Measurements from ENCODE around the gene SHF. TPM values are rescaled to one million over a fixed set of nuclear protein-coding genes. Genes with fewer than 3 reads are reported as not detected.

SHF gene
- total and polyA plus RNA-seq, 2 donors = 2.7 to 5.7 TPM

DNA sequence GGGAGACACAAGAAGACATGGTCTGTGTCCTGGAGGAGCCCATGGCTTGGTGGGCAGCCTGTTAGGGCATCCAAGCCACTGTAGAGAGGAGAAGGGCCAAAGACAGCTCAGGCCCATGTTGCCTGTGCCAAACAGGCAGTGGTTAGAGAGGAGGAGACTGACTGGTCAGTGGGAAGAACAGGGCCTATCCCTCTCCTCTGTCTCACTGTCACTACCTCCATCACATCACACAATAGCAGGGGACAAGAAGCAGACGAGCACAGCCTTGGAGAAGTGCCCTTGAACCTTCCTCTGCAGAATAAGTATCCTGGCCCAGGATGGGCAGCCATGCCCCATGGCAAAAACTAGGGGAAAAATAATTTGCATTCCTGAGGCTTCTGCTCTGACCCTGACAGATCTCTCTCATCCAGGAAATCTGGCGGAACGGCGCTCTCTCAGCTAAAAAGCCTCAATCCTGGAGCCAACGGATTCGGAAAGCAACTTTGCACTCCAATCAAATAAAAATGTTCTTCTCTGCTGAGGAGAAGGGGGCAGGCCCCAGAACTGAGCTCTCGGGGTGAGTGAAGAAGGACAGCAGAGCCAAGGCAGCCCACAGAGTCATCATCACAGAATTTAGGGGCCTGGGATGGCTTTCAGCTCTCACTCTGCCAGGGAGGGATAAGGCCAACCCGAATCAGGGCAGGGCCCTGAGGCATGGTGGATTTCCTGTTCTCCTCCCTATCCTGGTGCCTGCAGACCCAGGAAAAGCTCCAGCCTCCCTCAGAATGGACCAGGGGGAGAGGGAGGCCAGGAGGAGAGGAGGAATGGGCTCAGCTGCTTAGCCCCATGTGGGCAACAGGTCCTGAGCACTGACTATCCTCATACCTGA lies 1.6 kb downstream of the SHF start:
- Histone ChIP-seq H3K4me1 (ENCODE audit: control insufficient read depth in 2 of 2, insufficient read depth in 2 of 2, low read length in 2 of 2) (peaks cover 2 to 13% of the 10 kb centered on the region in 2 donors), H3K4me3 (ENCODE audit: low read length in 2 of 2) (no peak overlapping the region), H3K36me3 (ENCODE audit: control insufficient read depth in 2 of 2, insufficient read depth in 2 of 2, low read length in 1 of 2) (no peaks in the 10 kb centered on the region), H3K27ac (ENCODE audit: low read depth in 1 of 2, low read length in 1 of 2) (no peak overlapping the region), H3K27me3 (ENCODE audit: control insufficient read depth in 2 of 2, insufficient read depth in 1 of 2, low read length in 1 of 2) (peaks cover 6 to 23% of the 10 kb centered on the region in 2 donors), H3K9me3 (ENCODE audit: control insufficient read depth in 2 of 2, insufficient read depth in 1 of 2, low read length in 1 of 2) (no peaks in the 10 kb centered on the region)
- 92% methylated on average over 8 of the region's 8 CpGs for WGBS
- DNase-seq (ENCODE audit: low read depth in 6 of 9, low spot score in 9 of 9) = no peak

DNA sequence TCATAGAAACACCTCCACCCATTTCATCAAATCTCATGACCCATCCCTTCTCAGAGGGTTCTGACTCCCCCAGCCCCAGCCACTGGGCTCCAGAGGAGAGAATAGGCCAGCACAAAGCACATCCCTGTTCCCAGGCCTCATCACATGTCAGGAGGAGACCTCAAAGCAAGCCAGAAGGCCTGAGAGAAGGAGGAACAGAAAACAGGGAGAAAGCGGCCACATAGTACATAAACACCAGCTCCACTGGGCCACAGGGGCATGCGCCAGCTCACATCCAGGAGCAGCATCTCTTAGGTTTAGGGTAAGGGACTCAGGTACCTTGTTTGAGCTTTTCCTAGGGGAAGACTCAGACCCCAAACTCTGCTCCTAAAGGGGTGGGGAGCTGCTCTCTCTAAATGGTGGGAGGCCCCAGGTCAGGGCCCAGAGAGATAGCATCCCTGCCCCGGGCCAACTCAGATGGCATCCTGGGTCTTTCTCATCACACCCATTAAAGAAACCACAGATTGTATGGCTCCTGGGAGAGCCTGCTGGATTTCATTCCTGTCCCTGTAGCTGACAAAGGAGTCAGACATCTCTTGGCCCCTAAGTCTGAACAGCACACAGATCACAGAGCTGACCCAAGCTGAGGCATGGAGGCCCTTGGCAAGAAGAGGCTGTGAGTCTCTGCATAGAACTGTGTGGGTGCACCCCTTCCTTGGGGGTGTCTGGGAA lies 2.5 kb downstream of the SHF start:
- H3K27ac ChIP-seq (ENCODE audit: low read depth in 1 of 2, low read length in 1 of 2) = no peak overlapping the region
- DNase-seq (ENCODE audit: low read depth in 6 of 9, low spot score in 9 of 9) = no peak
- H3K4me1 ChIP-seq (ENCODE audit: control insufficient read depth in 2 of 2, insufficient read depth in 2 of 2, low read length in 2 of 2) = peaks cover 2 to 13% of the 10 kb centered on the region in 2 donors
- H3K36me3 ChIP-seq (ENCODE audit: control insufficient read depth in 2 of 2, insufficient read depth in 2 of 2, low read length in 1 of 2) = no peaks in the 10 kb centered on the region
- no peaks in the 10 kb centered on the region for H3K9me3 ChIP-seq (ENCODE audit: control insufficient read depth in 2 of 2, insufficient read depth in 1 of 2, low read length in 1 of 2)
- over 99% methylated on average over 3 of the region's 3 CpGs for WGBS
- no peak overlapping the region for H3K4me3 ChIP-seq (ENCODE audit: low read length in 2 of 2)
- peaks cover 6 to 23% of the 10 kb centered on the region in 2 donors for H3K27me3 ChIP-seq (ENCODE audit: control insufficient read depth in 2 of 2, insufficient read depth in 1 of 2, low read length in 1 of 2)

GRCh38 chr15:45184562-45185041 lies 3.2 kb downstream of the SHF start:
- no peak for DNase-seq (ENCODE audit: low read depth in 6 of 9, low spot score in 9 of 9)
- Histone ChIP-seq H3K4me3 (ENCODE audit: low read length in 2 of 2) (no peak overlapping the region), H3K27ac (ENCODE audit: low read depth in 1 of 2, low read length in 1 of 2) (no peak overlapping the region), H3K4me1 (ENCODE audit: control insufficient read depth in 2 of 2, insufficient read depth in 2 of 2, low read length in 2 of 2) (peaks cover 2 to 13% of the 10 kb centered on the region in 2 donors), H3K36me3 (ENCODE audit: control insufficient read depth in 2 of 2, insufficient read depth in 2 of 2, low read length in 1 of 2) (no peaks in the 10 kb centered on the region), H3K9me3 (ENCODE audit: control insufficient read depth in 2 of 2, insufficient read depth in 1 of 2, low read length in 1 of 2) (no peaks in the 10 kb centered on the region), H3K27me3 (ENCODE audit: control insufficient read depth in 2 of 2, insufficient read depth in 1 of 2, low read length in 1 of 2) (peaks cover 6 to 23% of the 10 kb centered on the region in 2 donors)
- WGBS = 96% methylated on average over 9 of the region's 9 CpGs

DNA sequence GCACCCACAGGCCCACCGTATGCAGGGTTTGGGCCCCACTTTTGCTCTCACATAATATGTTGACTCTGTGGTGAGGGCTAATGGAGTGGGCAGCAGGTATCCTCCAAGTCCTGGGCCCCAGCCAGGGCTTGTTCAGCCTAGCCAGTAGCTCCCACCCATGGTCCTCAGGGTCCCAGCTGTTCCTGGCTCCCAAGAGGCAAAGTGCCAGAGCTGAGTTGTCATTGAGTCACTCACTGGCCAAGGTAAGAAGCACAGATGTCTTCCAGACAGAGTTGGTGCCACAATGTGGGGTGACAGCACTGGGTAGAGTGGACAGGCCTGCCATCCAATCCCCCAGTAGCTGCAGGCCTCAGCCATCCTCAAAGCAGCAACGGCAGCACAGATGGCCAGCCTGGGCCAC lies 4.3 kb downstream of the SHF start:
- H3K36me3 ChIP-seq (ENCODE audit: control insufficient read depth in 2 of 2, insufficient read depth in 2 of 2, low read length in 1 of 2) = no peaks in the 10 kb centered on the region
- H3K27me3 ChIP-seq (ENCODE audit: control insufficient read depth in 2 of 2, insufficient read depth in 1 of 2, low read length in 1 of 2) = peaks cover 6 to 18% of the 10 kb centered on the region in 2 donors
- no peak overlapping the region for H3K27ac ChIP-seq (ENCODE audit: low read depth in 1 of 2, low read length in 1 of 2)
- no peak for DNase-seq (ENCODE audit: low read depth in 6 of 9, low spot score in 9 of 9)
- 98% methylated on average over 2 of the region's 2 CpGs for WGBS
- H3K9me3 ChIP-seq (ENCODE audit: control insufficient read depth in 2 of 2, insufficient read depth in 1 of 2, low read length in 1 of 2) = no peaks in the 10 kb centered on the region
- H3K4me3 ChIP-seq (ENCODE audit: low read length in 2 of 2) = no peak overlapping the region
- H3K4me1 ChIP-seq (ENCODE audit: control insufficient read depth in 2 of 2, insufficient read depth in 2 of 2, low read length in 2 of 2) = peaks cover under 1 to 11% of the 10 kb centered on the region in 2 donors

GRCh38 chr15:45182996-45183395 lies 4.8 kb downstream of the SHF start:
- no peak for DNase-seq (ENCODE audit: low read depth in 6 of 9, low spot score in 9 of 9)
- Histone ChIP-seq H3K27me3 (ENCODE audit: control insufficient read depth in 2 of 2, insufficient read depth in 1 of 2, low read length in 1 of 2) (peaks cover 6 to 13% of the 10 kb centered on the region in 2 donors), H3K9me3 (ENCODE audit: control insufficient read depth in 2 of 2, insufficient read depth in 1 of 2, low read length in 1 of 2) (no peaks in the 10 kb centered on the region), H3K4me3 (ENCODE audit: low read length in 2 of 2) (no peak overlapping the region), H3K27ac (ENCODE audit: low read depth in 1 of 2, low read length in 1 of 2) (no peak overlapping the region), H3K36me3 (ENCODE audit: control insufficient read depth in 2 of 2, insufficient read depth in 2 of 2, low read length in 1 of 2) (no peaks in the 10 kb centered on the region), H3K4me1 (ENCODE audit: control insufficient read depth in 2 of 2, insufficient read depth in 2 of 2, low read length in 2 of 2) (peaks cover 0 to 6% of the 10 kb centered on the region in 2 donors)
- 2% methylated on average over 1 of the region's 1 CpG for WGBS

- Histone ChIP-seq H3K27ac (ENCODE audit: low read depth in 1 of 2, low read length in 1 of 2) (no peak overlapping the region), H3K9me3 (ENCODE audit: control insufficient read depth in 2 of 2, insufficient read depth in 1 of 2, low read length in 1 of 2) (no peaks in the 10 kb centered on the region), H3K27me3 (ENCODE audit: control insufficient read depth in 2 of 2, insufficient read depth in 1 of 2, low read length in 1 of 2) (peaks cover 0 to 5% of the 10 kb centered on the region in 2 donors), H3K4me1 (ENCODE audit: control insufficient read depth in 2 of 2, insufficient read depth in 2 of 2, low read length in 2 of 2) (no peaks in the 10 kb centered on the region), H3K4me3 (ENCODE audit: low read length in 2 of 2) (no peak overlapping the region), H3K36me3 (ENCODE audit: control insufficient read depth in 2 of 2, insufficient read depth in 2 of 2, low read length in 1 of 2) (no peaks in the 10 kb centered on the region)
- 69% methylated on average over 9 of the region's 9 CpGs for WGBS
- no peak for DNase-seq (ENCODE audit: low read depth in 6 of 9, low spot score in 9 of 9)
Measured at GRCh38 chr15:45181491-45182285, 6.1 kb downstream of the SHF start.

DNA sequence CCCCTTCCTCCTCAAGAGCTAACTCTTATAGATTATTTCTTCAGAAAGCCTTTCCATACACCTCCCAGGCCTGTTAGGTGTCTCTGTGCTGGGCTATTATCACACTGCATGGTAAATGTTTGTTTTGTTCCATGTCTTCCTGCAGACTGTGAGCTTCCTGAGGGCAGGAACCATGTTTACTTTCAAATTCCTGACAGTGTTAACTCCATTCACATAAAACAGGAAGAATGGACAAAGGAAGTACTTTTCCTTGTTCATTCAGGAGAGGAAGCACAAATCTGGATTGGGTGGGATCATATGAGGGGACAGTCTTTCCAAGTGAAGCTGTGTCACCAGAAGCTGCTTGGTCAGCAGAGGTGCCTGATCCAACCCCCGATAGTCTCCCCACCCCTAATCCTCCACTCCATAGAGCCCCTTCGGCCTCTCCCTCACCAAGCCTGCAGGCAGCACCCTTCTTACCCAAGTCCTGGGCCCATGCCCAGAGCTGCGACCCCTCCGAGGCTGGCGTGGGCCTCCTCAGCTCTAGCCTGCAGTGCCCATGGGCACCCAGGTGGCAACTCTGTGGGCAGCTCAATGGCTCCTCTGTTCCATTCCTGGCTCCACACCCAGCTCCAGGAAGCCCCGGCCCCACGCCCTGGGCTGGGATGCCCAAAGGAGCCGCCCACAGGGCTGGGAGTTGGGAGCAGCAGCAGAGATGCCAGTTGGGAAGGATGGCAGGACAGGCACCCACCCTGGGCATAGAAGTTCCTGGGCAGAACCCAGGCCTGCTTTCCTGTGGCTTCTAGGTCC lies 6.9 kb downstream of the SHF start:
- WGBS = 84% methylated on average over 8 of the region's 8 CpGs
- Histone ChIP-seq H3K27ac (ENCODE audit: low read depth in 1 of 2, low read length in 1 of 2) (no peak overlapping the region), H3K4me1 (ENCODE audit: control insufficient read depth in 2 of 2, insufficient read depth in 2 of 2, low read length in 2 of 2) (no peaks in the 10 kb centered on the region), H3K9me3 (ENCODE audit: control insufficient read depth in 2 of 2, insufficient read depth in 1 of 2, low read length in 1 of 2) (no peaks in the 10 kb centered on the region), H3K4me3 (ENCODE audit: low read length in 2 of 2) (no peak overlapping the region), H3K27me3 (ENCODE audit: control insufficient read depth in 2 of 2, insufficient read depth in 1 of 2, low read length in 1 of 2) (no peaks in the 10 kb centered on the region), H3K36me3 (ENCODE audit: control insufficient read depth in 2 of 2, insufficient read depth in 2 of 2, low read length in 1 of 2) (no peaks in the 10 kb centered on the region)
- no peak for DNase-seq (ENCODE audit: low read depth in 6 of 9, low spot score in 9 of 9)

- Histone ChIP-seq H3K27me3 (ENCODE audit: control insufficient read depth in 2 of 2, insufficient read depth in 1 of 2, low read length in 1 of 2) (no peaks in the 10 kb centered on the region), H3K27ac (ENCODE audit: low read depth in 1 of 2, low read length in 1 of 2) (no peak overlapping the region), H3K4me1 (ENCODE audit: control insufficient read depth in 2 of 2, insufficient read depth in 2 of 2, low read length in 2 of 2) (no peaks in the 10 kb centered on the region), H3K4me3 (ENCODE audit: low read length in 2 of 2) (no peak overlapping the region), H3K36me3 (ENCODE audit: control insufficient read depth in 2 of 2, insufficient read depth in 2 of 2, low read length in 1 of 2) (no peaks in the 10 kb centered on the region), H3K9me3 (ENCODE audit: control insufficient read depth in 2 of 2, insufficient read depth in 1 of 2, low read length in 1 of 2) (no peaks in the 10 kb centered on the region)
- 33% methylated on average over 7 of the region's 7 CpGs for WGBS
- DNase-seq (ENCODE audit: low read depth in 6 of 9, low spot score in 9 of 9) = no peak
Measured at GRCh38 chr15:45180201-45180600, 7.6 kb downstream of the SHF start.
